PC-9 (cell line): ENCODE data around the gene RALGPS1.

Experiments
- EZH2 ChIP-seq: fragments of 200-600 bp; sonication (generic); IDR thresholded peaks from 2 replicates; pipeline ENCODE4 v1.8.0; 2017; ENCODE audit warnings: antibody characterized with exemption, low read depth
- TF ChIP-seq, protein P1 (sequence below): fragments of 200-600 bp; sonication (generic); conservative IDR thresholded peaks from 2 replicates; pipeline ENCODE4 v1.6.1; 2017; ENCODE audit warnings: mixed run types, antibody characterized with exemption, mild to moderate bottlenecking, moderate library complexity

- TF ChIP-seq, protein P1, sequence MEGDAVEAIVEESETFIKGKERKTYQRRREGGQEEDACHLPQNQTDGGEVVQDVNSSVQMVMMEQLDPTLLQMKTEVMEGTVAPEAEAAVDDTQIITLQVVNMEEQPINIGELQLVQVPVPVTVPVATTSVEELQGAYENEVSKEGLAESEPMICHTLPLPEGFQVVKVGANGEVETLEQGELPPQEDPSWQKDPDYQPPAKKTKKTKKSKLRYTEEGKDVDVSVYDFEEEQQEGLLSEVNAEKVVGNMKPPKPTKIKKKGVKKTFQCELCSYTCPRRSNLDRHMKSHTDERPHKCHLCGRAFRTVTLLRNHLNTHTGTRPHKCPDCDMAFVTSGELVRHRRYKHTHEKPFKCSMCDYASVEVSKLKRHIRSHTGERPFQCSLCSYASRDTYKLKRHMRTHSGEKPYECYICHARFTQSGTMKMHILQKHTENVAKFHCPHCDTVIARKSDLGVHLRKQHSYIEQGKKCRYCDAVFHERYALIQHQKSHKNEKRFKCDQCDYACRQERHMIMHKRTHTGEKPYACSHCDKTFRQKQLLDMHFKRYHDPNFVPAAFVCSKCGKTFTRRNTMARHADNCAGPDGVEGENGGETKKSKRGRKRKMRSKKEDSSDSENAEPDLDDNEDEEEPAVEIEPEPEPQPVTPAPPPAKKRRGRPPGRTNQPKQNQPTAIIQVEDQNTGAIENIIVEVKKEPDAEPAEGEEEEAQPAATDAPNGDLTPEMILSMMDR, result no peak
- TF ChIP-seq EZH2, result no peak
Measured at GRCh38 chr9:127183814-127184582, 269.4 kb downstream of the RALGPS1 start.
